ENCODE data around the gene ZNF91.
"Not testable (repeated sequence)": the region's sequence is repeated elsewhere in the genome, so short reads cannot be mapped to it uniquely, and the experiment has no call there.

Gene ZNF91

DNA sequence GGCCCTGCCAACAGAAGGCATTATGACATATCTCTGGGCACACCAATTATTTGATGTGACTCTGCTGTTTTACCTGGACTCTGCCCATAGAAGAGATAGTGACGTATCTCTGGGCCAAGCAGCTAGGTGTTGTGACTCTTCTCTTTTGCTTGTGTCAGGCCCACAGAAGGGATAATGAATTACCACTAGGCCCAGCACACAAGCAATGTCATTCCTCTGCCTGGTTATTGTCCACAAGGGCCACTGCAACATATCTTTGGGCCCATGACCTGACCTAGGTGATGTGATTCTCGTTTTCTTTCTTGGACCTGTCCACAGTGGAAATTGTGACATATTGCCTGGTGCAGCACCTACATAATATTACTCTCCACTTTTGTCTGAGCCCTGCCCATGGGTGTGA is 80.0 kb downstream of the ZNF91 start:
- no peak for DNase-seq

GRCh38 chr19:23314505-23315251 is 80.6 kb downstream of the ZNF91 start:
- no peak for DNase-seq

DNA sequence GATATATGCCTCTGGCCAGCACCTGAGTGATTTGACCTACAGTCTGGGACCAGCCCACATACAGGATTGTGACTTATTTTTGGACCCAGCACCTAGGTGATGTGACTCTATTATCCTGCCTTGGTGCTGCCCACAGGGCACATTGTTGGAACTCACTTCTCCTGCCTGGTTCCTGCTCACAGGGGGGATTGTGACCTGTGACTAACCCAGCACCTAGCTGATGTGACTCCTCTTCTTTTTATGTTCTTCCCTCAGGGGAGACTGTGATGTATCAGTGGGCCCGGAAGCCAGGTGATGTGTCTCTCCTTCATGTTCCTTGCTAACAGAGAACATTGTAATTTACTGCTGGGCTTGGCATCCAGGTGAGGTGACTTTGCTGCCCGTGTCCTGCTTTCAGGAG is 82.1 kb downstream of the ZNF91 start:
- DNase-seq: no peak

DNA sequence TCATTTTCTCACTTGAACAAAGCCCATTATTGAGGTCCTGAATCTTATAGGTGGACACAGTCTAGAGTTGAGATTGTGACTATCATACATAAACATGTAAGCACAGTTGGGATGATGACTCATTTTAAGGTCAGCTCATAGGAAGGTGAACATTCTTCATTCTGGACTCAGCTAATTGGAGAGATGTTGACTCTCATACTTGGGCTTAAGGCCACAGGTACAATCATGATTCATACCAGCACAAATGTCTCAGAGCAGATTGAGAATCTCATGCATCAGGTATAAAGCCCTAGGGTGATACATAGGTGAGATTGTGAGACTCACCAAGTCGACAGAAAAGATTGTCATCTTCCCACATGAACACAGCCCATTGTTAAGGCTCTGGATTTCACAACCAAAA is 82.8 kb downstream of the ZNF91 start:
- DNase-seq: no peak

- DNase-seq: no peak
These were observed 83.7 kb downstream of the ZNF91 start for GRCh38 chr19:23311551-23311950.

- DNase-seq: no peak
These were observed 84.5 kb downstream of the ZNF91 start for GRCh38 chr19:23310729-23311211.

DNA sequence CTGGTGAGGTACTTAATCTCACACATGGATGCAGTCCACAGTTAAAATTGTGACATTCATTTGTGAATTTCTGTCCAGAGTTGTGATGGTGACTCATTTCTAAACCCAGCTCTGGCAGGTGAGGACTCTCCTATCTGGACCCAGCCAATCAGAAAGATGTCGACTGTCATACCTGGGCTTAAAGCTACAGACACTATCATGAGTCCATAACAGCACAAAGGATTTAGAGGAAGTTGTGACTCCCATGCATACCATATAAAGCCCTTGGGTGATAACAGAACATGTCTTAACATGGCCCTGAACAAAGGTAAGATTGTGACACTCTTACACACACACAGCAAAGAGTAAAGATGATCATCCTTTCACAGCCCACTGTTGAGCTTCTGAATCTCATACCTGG is 85.3 kb downstream of the ZNF91 start:
- no peak for DNase-seq

- DNase-seq: no peak
These were observed 89.7 kb downstream of the ZNF91 start for GRCh38 chr19:23305555-23305954.

DNA sequence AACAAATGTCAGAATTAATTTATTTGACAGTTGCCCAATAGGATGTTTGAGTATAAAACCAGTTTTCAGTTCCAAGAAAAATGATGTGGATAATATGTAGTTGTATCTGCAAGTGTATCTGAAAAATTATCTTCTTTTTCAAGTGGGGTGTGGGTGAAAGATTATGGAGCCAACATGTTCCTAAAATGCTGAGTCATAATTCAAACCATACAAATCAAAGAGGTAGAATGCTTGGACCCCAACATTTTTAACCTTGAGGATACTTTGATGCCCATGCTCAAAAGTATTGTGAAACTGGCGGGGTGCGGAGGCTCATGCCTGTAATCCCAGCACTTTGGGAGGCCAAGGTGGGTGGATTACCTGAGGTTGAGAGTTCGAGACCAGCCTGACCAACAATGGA is 91.0 kb downstream of the ZNF91 start:
- DNase-seq: no peak

- no peak for DNase-seq
These were observed 101.1 kb downstream of the ZNF91 start for GRCh38 chr19:23294141-23294540.

GRCh38 chr19:23289966-23290365 is 105.3 kb downstream of the ZNF91 start:
- DNase-seq: not testable (repeated sequence)

All from effector CD8-positive, alpha-beta T cell (primary cell).